ENCODE results near the gene TMEM51. TPM values are rescaled to one million over a fixed set of nuclear protein-coding genes. Genes with fewer than 3 reads are reported as not detected.

The TMEM51 gene
- total and polyA plus RNA-seq, 5 donors = 3.7 to 5.4 (median 4.3) TPM

DNA sequence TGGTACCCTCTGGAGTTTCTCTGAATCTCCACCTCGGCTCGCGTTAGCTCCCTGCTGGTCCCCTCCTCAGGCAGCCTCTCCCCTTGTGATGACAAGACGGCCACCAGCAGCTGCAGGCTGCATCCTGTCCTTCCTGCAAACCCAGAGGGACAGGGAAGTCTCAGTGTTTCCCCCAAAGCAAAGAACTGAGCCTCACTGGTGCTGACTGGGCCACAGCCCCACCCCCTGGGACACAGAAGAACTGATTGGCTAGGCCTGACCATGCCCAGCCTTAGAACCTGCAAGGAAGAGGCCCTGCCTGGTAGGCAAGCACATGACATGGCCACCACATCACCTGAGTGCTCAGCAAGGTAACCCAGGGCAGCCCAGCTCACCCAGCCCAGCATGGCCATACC, 34.6 kb downstream of the TMEM51 start:
- H3K27me3 ChIP-seq (ENCODE audit: control insufficient read depth, insufficient read depth) = no peaks in the 10 kb centered on the region
- peak in 1 of 2 donors; percentile 23 for ATAC-seq
- 59% methylated on average over 4 of the region's 4 CpGs for WGBS
- no peak for DNase-seq
- no peak overlapping the region for H3K27ac ChIP-seq (ENCODE audit: low read length)
- no peak overlapping the region for H3K4me3 ChIP-seq (ENCODE audit: low read length)
- no peaks in the 10 kb centered on the region for H3K9me3 ChIP-seq (ENCODE audit: control insufficient read depth, low read length)
- H3K4me1 ChIP-seq (ENCODE audit: control insufficient read depth, insufficient read depth, low read length) = no peaks in the 10 kb centered on the region
- intact Hi-C loops (cut with DNase I) = no loop called here

- DNase-seq (no peak), ATAC-seq (peak in 1 of 2 donors; percentile 42)
- 76% methylated on average over 3 of the region's 3 CpGs for WGBS
- H3K4me3 ChIP-seq (ENCODE audit: low read length) = no peak overlapping the region
- H3K4me1 ChIP-seq (ENCODE audit: control insufficient read depth, insufficient read depth, low read length) = no peaks in the 10 kb centered on the region
- H3K27me3 ChIP-seq (ENCODE audit: control insufficient read depth, insufficient read depth) = no peaks in the 10 kb centered on the region
- no peaks in the 10 kb centered on the region for H3K9me3 ChIP-seq (ENCODE audit: control insufficient read depth, low read length)
- H3K27ac ChIP-seq (ENCODE audit: low read length) = no peak overlapping the region
- intact Hi-C loops (cut with DNase I) = no loop called here
Observed at GRCh38 chr1:15188678-15189077, 35.1 kb downstream of the TMEM51 start.

DNA sequence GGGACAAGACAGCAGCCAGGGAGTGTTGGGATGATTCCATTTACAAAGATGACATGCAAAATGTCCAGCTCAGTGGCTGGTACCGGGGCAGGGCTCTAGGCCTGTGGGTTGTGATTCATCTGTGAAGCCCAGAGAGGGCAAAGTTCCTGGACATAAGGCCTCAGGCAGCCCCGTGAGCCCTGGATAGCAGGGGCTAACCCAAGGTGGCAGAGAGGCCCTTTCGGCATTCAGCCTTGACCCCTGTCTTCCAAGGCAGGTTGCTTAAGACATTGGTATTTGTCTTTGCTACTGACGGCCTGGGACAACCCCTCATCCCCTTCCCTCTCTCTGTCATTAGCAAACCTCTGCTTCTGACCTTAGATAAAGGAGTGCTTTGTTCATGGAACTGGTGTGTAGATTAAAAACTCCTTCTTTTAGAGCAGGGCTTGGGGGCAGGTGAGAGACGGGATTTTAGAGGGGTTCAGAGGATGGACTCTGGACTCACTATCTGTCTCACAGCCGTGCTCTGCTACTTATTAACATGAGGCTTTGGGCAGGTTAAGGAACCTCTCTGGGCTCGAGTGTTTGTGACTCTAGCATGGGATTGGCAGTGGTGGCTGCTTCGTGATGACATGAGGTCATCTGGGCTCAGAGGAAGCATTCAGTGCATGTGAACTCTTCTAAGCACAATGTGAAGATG, 36.3 kb downstream of the TMEM51 start:
- Histone ChIP-seq H3K4me3 (ENCODE audit: low read length) (no peak overlapping the region), H3K27ac (ENCODE audit: low read length) (no peak overlapping the region), H3K4me1 (ENCODE audit: control insufficient read depth, insufficient read depth, low read length) (no peaks in the 10 kb centered on the region), H3K27me3 (ENCODE audit: control insufficient read depth, insufficient read depth) (no peaks in the 10 kb centered on the region), H3K9me3 (ENCODE audit: control insufficient read depth, low read length) (no peaks in the 10 kb centered on the region)
- intact Hi-C loops (cut with DNase I) = no loop called here
- DNase-seq (no peak), ATAC-seq (no peak)
- WGBS = 78% methylated on average over 8 of the region's 8 CpGs

GRCh38 chr1:15191267-15191666, 37.7 kb downstream of the TMEM51 start:
- 89% methylated on average over 8 of the region's 8 CpGs for WGBS
- ATAC-seq = no peak
- Histone ChIP-seq H3K4me3 (ENCODE audit: low read length) (no peak overlapping the region), H3K27me3 (ENCODE audit: control insufficient read depth, insufficient read depth) (no peaks in the 10 kb centered on the region), H3K4me1 (ENCODE audit: control insufficient read depth, insufficient read depth, low read length) (no peaks in the 10 kb centered on the region), H3K9me3 (ENCODE audit: control insufficient read depth, low read length) (no peaks in the 10 kb centered on the region), H3K27ac (ENCODE audit: low read length) (no peak overlapping the region)
- intact Hi-C loops (cut with DNase I) = no loop called here
- DNase-seq = no peak

DNA sequence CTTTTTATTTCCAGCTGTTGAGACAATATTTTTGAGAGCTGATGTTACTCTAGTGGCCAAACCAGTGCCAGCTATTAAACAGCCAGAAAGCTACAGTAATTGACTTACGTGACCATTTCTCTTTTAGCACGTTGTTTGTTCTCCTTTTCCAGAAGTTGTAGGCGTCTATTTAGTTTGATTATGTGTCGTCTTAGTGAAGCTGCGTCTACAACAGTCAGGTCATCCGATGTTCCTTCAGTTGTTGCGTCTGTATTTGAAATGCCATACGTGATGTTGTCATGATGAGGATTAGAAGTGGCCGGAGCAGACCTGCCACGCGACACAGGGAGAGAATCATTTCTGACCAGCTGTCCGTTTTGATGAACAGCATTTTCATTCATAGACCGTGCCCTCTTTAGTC, 38.2 kb downstream of the TMEM51 start:
- no peak overlapping the region for H3K4me3 ChIP-seq (ENCODE audit: low read length)
- no peaks in the 10 kb centered on the region for H3K4me1 ChIP-seq (ENCODE audit: control insufficient read depth, insufficient read depth, low read length)
- no peaks in the 10 kb centered on the region for H3K9me3 ChIP-seq (ENCODE audit: control insufficient read depth, low read length)
- no peak overlapping the region for H3K27ac ChIP-seq (ENCODE audit: low read length)
- no peaks in the 10 kb centered on the region for H3K27me3 ChIP-seq (ENCODE audit: control insufficient read depth, insufficient read depth)
- DNase-seq (no peak), ATAC-seq (no peak)
- 80% methylated on average over 13 of the region's 13 CpGs for WGBS
- intact Hi-C loops (cut with DNase I) = no loop called here

DNA sequence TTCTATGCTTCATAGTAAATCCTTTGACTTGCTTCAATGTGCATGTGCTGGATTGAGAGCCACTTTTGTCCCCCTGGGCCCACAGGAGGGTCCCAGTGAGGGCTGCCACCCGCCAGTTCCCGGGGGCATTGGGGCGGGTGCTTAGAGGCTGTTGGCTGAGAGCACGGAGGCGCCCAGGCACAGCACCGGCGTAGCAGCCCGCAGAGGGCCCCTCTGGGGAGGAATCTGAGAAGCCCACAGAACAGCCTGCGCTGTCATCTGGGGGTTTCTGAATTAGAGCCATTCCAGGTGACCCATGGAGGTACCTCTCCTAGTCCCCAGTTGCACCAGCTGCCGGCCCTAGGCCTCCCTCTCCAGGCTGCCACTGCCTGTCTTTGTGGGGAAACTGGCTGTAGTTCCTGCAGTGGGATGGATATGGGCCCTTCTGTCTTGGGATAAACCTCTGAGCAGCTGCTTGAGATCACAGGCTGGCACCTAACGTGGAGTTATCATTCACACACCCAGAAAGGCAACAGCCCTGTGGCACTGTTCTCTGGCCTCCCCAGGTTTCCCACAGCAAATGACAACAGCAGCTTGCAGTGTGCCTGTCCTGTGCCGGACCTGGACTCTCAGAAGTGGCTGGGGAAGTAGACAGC, 39.5 kb downstream of the TMEM51 start:
- Histone ChIP-seq H3K4me3 (ENCODE audit: low read length) (no peak overlapping the region), H3K27ac (ENCODE audit: low read length) (no peak overlapping the region), H3K27me3 (ENCODE audit: control insufficient read depth, insufficient read depth) (no peaks in the 10 kb centered on the region), H3K4me1 (ENCODE audit: control insufficient read depth, insufficient read depth, low read length) (no peaks in the 10 kb centered on the region), H3K9me3 (ENCODE audit: control insufficient read depth, low read length) (no peaks in the 10 kb centered on the region)
- WGBS = 84% methylated on average over 12 of the region's 12 CpGs
- DNase-seq (no peak), ATAC-seq (no peak)
- intact Hi-C loops (cut with DNase I) = no loop called here

GRCh38 chr1:15195420-15196052, 42.0 kb downstream of the TMEM51 start:
- no peak overlapping the region for H3K27ac ChIP-seq (ENCODE audit: low read length)
- H3K4me1 ChIP-seq (ENCODE audit: control insufficient read depth, insufficient read depth, low read length) = no peaks in the 10 kb centered on the region
- DNase-seq (peak in 1 of 3 donors; percentile 61), ATAC-seq (no peak)
- intact Hi-C loops (cut with DNase I) = no loop called here
- 60% methylated on average over 9 of the region's 9 CpGs for WGBS
- no peaks in the 10 kb centered on the region for H3K27me3 ChIP-seq (ENCODE audit: control insufficient read depth, insufficient read depth)
- H3K4me3 ChIP-seq (ENCODE audit: low read length) = no peak overlapping the region
- no peaks in the 10 kb centered on the region for H3K9me3 ChIP-seq (ENCODE audit: control insufficient read depth, low read length)

DNA sequence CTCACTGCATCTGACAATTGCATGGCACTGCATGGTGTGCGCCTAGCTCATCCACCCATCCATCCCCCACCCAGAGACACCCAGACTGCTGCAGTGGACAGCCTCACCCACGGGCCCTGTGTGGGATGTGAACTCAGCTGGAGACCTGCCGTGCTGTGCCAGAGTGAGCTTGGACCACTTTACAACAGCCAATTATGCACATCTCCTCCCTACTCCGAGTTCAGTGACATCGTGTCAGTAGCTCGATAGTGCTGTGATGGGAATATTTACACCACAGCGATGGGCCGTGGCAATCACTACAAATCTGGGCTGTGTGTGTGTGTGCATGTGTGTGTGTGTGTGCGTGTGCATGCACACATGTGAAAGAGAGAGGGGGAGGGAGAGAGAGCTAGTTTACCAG, 42.5 kb downstream of the TMEM51 start:
- Histone ChIP-seq H3K4me3 (ENCODE audit: low read length) (no peak overlapping the region), H3K27me3 (ENCODE audit: control insufficient read depth, insufficient read depth) (no peaks in the 10 kb centered on the region), H3K9me3 (ENCODE audit: control insufficient read depth, low read length) (no peaks in the 10 kb centered on the region), H3K4me1 (ENCODE audit: control insufficient read depth, insufficient read depth, low read length) (no peaks in the 10 kb centered on the region), H3K27ac (ENCODE audit: low read length) (no peak overlapping the region)
- intact Hi-C loops (cut with DNase I) = no loop called here
- 71% methylated on average over 9 of the region's 9 CpGs for WGBS
- no peak for ATAC-seq
- no peak for DNase-seq

- H3K27ac ChIP-seq (ENCODE audit: low read length) = no peak overlapping the region
- ATAC-seq = peak in 1 of 2 donors; percentile 27
- DNase-seq = no peak
- H3K27me3 ChIP-seq (ENCODE audit: control insufficient read depth, insufficient read depth) = no peaks in the 10 kb centered on the region
- intact Hi-C loops (cut with DNase I) = no loop called here
- 68% methylated on average over 8 of the region's 8 CpGs for WGBS
- H3K9me3 ChIP-seq (ENCODE audit: control insufficient read depth, low read length) = no peaks in the 10 kb centered on the region
- H3K4me3 ChIP-seq (ENCODE audit: low read length) = no peak overlapping the region
- no peaks in the 10 kb centered on the region for H3K4me1 ChIP-seq (ENCODE audit: control insufficient read depth, insufficient read depth, low read length)
Observed at GRCh38 chr1:15196807-15197530, 43.4 kb downstream of the TMEM51 start.

DNA sequence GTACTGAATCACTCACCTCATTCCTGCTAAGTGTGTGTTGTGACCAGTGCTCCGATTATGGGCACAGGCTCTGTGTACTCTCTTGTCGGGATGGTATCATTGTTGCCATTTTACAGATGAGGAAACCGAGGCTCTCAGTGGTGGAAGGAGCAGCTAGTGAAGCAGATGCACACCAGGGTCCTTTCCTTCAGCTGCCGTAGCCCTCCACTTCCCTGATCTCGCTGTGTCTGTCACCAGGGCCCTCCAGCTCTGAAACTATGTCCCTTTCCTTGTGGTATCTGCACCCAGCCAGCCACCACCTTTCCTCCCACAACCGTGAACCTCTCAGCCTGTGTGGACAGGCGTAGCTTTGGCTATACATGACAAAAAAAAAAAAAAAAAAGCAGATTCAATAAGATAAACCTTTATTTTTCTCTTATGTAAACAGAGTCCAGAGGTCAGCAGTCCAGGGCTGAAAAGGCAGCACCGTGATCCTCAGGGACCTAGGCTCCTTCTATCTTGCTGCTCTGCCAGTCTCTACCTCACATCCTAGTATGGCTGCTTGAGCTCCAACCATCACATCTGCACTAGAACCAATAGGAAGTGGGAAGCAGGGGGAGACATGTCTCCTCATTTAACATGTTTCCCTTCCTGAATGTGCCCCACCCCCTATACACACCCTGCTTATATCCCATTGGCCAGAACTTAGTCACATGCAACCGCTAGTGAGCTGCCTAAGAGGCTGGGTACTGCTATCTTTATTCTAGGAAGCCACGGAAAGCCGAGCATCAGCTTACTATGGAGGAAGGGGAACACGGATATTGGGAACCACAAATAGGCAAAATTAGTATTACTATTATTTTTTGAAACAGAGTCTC, 44.3 kb downstream of the TMEM51 start:
- no peaks in the 10 kb centered on the region for H3K27me3 ChIP-seq (ENCODE audit: control insufficient read depth, insufficient read depth)
- H3K27ac ChIP-seq (ENCODE audit: low read length) = no peak overlapping the region
- ATAC-seq (no peak), DNase-seq (no peak)
- H3K4me3 ChIP-seq (ENCODE audit: low read length) = no peak overlapping the region
- intact Hi-C loops (cut with DNase I) = no loop called here
- no peaks in the 10 kb centered on the region for H3K9me3 ChIP-seq (ENCODE audit: control insufficient read depth, low read length)
- no peaks in the 10 kb centered on the region for H3K4me1 ChIP-seq (ENCODE audit: control insufficient read depth, insufficient read depth, low read length)
- WGBS = 87% methylated on average over 12 of the region's 12 CpGs

Data from right cardiac atrium (tissue), 5 donors.